GM18508 (cell line): Measurements from ENCODE around the gene INAVA.
"Not testable (repeated sequence)": the region's sequence is repeated elsewhere in the genome, so short reads cannot be mapped to it uniquely, and the experiment has no call there.

Source experiments
- ATAC-seq: cut with Tn5 transposase; IDR thresholded peaks from one replicate; pipeline ENCODE4 v1.9.1; 2021; ENCODE audit warnings: moderate number of reproducible peaks; ENCODE audit not compliant: insufficient read depth, unreplicated experiment

INAVA gene

GRCh38 chr1:200959411-200959921 lies 64.8 kb downstream of the INAVA start:
- no peak for ATAC-seq

GRCh38 chr1:200960236-200960947 lies 65.7 kb downstream of the INAVA start:
- no peak for ATAC-seq

GRCh38 chr1:200960948-200961340 lies 66.2 kb downstream of the INAVA start:
- no peak for ATAC-seq

- ATAC-seq = not testable (repeated sequence)
These were observed 67.5 kb downstream of the INAVA start for GRCh38 chr1:200962151-200962550.

- ATAC-seq = no peak
These were observed 67.9 kb downstream of the INAVA start for GRCh38 chr1:200962631-200963030.

GRCh38 chr1:200963076-200963475 lies 68.4 kb downstream of the INAVA start:
- ATAC-seq = no peak

GRCh38 chr1:200963888-200964287 lies 69.2 kb downstream of the INAVA start:
- ATAC-seq = not testable (repeated sequence)
